ENCODE data around the gene C19orf67.

GRCh38 chr19:14063105-14063504 lies 22.5 kb downstream of the C19orf67 start:
- TF ChIP-seq POLR2A (IDR thresholded peaks at IDR 0.05; ENCODE audit: extremely low read depth, insufficient read length): no peak
- no peak for TF ChIP-seq CTCF (IDR thresholded peaks at IDR 0.05; ENCODE audit: low read depth, low read length)
- TF ChIP-seq MAX (IDR thresholded peaks at IDR 0.05; ENCODE audit: low read depth, low read length): no peak
